HG02973 (cell line): ENCODE results near the gene GRB7.
A peak's percentile ranks its signal among the peaks of the same experiment; 100 is the strongest.
"Not testable (repeated sequence)": the region's sequence is repeated elsewhere in the genome, so short reads cannot be mapped to it uniquely, and the experiment has no call there.

Experiments used
- ATAC-seq: cut with Tn5 transposase; IDR thresholded peaks from one replicate; pipeline ENCODE4 v1.9.1; 2021; ENCODE audit warnings: moderate library complexity; ENCODE audit not compliant: unreplicated experiment

GRB7 gene

GRCh38 chr17:39750131-39751015 lies 12.6 kb downstream of the GRB7 start:
- ATAC-seq: no peak

DNA sequence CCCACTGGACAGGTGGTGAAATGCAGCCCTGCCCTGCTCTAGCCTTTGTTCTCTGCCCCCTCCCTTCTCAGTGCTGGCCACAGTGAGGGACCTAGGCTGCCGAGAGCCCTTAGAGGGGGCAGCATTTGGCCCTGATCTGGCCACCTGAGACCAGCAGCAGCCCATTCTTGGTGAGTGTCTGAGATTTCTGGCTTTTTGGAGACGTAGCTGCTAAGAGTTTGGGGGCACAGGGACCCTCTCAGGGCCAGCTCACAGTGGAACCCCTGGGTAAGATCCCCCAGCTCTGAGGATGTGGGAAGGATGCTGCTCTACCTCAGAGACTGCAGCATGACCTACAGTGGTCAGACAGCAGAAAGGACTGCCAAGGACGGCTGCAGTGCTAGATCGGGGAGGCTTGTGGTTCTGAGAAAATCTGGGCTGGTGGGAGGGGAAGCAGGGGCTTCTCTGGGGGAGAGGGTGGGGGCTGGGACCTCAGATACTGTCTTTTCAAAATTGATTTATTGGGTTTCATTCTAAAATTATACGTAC lies 13.3 kb downstream of the GRB7 start:
- no peak for ATAC-seq

- ATAC-seq: no peak
These were observed 13.9 kb downstream of the GRB7 start for GRCh38 chr17:39751637-39752036.

- no peak for ATAC-seq
These were observed 14.6 kb downstream of the GRB7 start for GRCh38 chr17:39752241-39752881.

DNA sequence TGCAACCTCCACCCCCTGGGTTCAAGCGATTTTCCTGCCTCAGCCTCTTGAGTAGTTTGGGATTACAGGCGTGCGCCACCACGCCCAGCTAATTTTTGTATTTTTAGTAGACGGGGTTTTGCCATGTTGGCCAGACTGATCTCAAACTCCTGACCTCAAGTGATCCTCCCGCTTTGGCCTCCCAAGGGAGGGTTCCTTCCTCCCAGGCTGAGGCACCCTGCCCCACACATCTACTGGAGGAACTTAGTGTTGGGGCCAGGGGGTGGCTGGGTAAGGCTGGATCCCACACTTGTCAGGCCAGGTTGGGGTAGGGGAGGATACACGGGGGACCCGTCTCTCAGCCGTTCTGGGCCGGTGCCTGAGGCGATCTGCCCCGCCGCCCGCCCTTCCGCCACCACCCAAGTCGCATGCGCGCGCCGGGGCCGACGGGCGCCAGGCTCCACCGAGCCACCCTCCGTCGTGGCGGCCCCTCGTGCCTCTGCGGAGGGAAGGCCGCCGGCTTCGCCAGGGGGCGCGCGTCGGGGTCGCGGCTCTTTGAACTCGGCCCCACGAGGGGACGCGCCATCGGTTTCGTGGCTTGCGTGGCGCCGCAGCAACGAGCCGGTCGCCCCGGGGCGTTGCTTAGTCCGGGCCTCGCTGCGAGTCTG lies 15.9 kb downstream of the GRB7 start:
- ATAC-seq: peak; percentile 22

GRCh38 chr17:39754161-39754957 lies 16.6 kb downstream of the GRB7 start:
- ATAC-seq: peak; percentile 48

GRCh38 chr17:39754958-39755553 lies 17.3 kb downstream of the GRB7 start:
- no peak for ATAC-seq

DNA sequence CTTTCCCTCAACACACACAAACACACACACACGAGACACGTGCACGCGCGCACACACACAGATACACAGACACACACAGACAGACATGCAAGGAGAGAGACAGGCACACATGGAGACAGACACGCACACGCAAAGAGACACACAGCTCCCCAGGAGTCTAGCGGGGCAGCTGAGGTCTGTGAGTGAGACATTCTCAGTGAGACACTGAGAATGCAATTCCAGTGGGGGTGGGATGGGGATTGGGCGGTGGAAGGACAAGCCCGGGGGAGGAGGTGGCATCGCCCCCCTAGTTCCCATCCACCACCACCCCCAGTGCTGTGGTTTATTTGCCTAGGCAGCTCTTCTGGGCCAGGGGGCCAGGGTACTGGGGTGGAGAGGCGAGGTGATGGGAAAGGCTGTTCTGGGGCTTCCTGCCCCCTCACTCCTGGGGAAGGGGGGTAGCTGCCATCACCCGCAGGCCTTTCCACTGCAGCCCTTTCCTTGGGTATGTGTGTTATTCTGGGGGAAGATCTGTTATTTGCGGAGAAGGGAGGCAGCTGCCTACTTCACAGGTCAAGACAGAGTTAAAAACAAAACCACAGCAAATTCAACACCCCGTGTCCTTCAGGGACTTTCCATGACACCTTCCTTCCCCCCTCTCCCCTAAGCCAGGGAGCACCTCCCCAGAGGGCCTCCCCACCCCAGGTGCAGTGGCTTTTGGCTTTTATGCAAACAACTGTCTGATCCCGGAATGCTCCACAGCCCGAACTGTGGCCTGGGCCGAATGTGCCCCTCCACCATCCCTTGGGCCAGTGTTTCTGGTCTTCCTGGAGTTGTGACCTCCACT lies 18.0 kb downstream of the GRB7 start:
- ATAC-seq: no peak

- ATAC-seq: no peak
These were observed 18.8 kb downstream of the GRB7 start for GRCh38 chr17:39756380-39757079.

DNA sequence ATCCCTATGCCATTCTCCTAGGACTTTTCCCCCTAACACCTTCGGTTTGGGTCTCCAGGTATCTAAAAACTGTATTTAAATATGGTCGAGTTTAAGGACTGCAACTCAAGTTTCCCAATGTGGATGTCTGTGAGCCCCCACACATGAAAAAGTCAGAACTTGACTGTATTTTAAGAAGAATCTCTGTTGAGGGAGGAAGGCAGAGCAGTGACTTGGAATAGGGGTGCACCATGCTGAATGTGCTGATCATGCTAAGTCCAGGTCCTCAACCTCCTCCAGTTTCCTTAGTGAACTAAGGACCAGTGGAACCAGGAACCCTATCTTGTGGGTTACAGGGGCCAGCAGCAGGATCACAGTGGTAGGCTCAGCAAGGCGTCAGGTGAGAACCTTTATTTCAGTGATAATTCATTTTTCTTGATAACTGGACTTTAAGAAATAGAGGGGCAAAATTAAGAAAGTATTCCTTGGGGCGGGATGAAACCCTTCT lies 19.5 kb downstream of the GRB7 start:
- no peak for ATAC-seq

GRCh38 chr17:39757931-39758873 lies 20.5 kb downstream of the GRB7 start:
- ATAC-seq: no peak

DNA sequence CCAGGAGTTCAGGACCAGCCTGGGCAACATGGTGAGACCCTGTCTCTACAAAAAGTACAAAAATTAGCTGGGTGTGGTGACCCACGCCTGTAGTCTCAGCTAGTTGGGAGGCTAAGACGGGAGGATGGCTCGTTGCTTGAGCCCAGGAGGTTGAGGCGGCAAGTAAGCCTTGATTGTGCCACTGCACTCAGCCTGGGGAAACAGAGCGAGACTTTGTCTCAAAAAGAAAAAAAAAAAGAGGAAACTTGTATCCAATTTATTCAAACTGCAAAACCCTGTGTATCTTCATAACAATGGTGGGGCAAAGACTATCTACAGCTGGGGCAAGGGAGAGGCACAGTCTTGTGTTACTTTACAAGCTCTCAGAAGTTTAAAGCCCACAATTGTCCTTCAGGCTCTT lies 21.5 kb downstream of the GRB7 start:
- no peak for ATAC-seq

DNA sequence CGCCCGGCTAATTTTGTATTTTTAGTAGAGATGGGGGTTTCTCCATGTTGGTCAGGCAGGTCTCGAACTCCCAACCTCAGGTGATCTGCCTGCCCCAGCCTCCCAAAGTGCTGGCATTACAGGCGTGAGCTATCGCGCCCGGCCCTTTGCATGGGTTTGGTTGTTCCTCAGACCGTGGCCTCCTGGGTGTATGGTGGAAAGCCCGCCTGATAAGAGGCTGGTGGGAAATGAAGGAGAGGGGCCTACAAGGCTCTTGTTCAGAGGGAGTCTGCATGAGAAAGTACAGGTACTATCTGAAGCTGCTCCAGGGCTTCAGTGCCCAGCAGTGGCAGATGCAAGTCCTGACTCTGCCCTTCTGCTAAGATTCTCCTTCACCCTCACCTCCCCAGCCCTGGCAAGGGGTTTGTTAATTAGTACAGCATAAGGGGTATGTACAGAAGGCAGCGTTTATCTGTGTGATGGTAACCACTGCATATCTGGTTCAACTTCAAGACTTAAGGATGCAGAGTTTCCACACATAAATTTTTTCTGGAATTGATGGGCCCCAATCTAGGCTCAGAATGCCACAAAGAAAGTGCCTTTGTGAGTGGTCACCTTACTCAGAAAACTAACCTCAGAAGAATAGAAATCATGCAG lies 24.2 kb downstream of the GRB7 start:
- ATAC-seq: no peak

DNA sequence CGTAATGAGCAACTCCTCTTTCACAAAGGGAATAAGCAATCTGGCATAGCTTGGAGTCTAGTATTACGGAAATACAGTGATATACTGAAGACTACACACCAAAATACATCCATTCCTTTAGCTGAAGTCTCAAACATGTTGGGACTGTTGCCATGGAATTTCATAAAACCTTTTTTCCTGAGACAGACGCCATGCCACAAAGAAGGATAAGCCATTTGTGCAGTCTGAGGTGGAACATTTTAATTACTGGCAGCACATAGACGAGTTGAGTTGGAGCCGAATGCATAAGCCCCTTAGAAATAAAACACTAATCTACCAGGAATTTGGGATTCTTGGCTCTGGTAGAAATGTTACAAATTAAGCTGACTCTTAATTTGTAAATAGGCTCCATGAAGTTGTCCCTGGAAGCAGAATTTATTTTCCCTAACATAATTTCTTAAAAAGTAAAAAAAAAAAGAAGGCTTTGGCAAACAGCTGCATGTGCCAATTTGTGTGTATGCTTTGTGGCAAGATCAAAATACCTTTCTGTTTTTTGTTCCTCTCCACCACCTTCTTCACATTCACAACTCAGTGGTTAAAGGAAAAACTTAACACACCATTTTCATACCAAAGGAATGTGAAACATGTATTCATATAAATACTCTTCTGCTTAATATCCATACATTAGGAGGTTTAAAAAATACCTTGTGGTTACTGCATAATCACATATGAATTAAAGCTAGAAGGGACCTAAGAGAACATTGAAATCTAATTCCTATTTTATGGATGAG lies 25.5 kb downstream of the GRB7 start:
- no peak for ATAC-seq

GRCh38 chr17:39764171-39764570 lies 26.4 kb downstream of the GRB7 start:
- not testable (repeated sequence) for ATAC-seq

DNA sequence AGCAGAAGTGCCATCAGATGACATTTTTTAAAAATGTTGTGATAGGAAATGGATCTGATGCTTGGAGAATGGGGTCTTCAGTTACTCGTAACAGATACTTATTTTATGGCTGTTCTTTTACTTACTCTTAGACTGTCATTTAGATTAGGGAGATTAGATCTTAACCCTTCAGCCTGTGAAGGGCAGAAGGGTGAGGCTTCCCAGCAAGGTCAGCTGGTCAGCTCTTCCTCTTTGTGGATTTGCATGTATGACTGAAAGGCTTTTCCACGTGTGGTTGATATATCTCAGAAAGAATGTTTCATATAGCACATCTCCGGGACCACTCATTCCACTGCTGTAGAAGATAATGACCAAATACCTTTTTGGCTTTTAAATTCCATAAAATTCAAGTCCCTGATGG lies 27.4 kb downstream of the GRB7 start:
- ATAC-seq: no peak
